ENCODE results near the gene EFHD2. TPM values are rescaled to one million over a fixed set of nuclear protein-coding genes. Genes with fewer than 3 reads are reported as not detected.
A peak's percentile ranks its signal among the peaks of the same experiment; 100 is the strongest.
"Not testable (repeated sequence)": the region's sequence is repeated elsewhere in the genome, so short reads cannot be mapped to it uniquely, and the experiment has no call there.

EFHD2 gene
- polyA plus RNA-seq, 1 donor from 2014 or later, result 81.8 TPM

DNA sequence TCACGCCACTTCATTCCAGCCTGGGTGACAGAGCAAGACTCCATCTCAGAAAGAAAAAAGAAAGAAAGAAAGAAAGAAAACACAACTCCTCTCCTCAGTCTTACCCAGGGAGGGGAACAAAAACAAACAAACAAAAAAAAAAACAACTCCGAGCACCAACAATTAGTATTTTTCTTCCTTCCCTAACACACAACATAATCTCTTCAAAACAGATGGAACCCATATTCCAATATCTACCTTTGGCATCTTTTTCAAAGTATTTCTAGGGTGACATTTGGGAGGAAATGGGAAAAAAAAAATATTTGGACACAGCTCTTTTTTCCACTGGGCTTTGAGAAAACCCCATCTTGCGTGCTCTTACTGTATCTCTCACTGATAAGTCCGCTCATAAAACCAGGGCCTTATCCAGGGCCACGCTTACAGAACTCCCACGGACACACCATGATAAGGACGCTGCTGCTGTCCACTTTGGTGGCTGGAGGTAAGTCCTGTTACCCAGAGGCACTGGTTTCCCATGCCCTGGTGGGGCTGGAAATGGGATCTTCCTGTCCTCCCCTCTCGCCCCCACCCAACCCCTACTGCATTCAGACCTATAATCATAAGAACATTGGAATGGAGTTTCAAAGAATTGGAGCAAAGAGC lies 46.7 kb downstream of the EFHD2 start, which contains the start of gene CELA2A:
CELA2A (plus strand) TSS at position 420 of the 642 bp plus-strand sequence; CDS start at position 442, 22 bp downstream.
- Mint-ChIP-seq H3K36me3 (no peaks in the 10 kb centered on the region), H3K4me1 (no peaks in the 10 kb centered on the region), H3K9me3 (peaks cover 0 to 2% (median 0%) of the 10 kb centered on the region in 3 donors), H3K4me3 (no peak within 1 kb of the TSS), H3K27me3 (peaks cover 6% of the 10 kb centered on the region), H3K27ac (no peak within 1 kb of the TSS)

GRCh38 chr1:15457585-15457984 lies 47.9 kb downstream of the EFHD2 start:
- Mint-ChIP-seq H3K4me3 (no peak overlapping the region), H3K27ac (no peak overlapping the region), H3K36me3 (no peaks in the 10 kb centered on the region), H3K27me3 (peaks cover 6% of the 10 kb centered on the region), H3K4me1 (no peaks in the 10 kb centered on the region), H3K9me3 (no peaks in the 10 kb centered on the region)

GRCh38 chr1:15458388-15458787 lies 48.7 kb downstream of the EFHD2 start:
- not testable (repeated sequence) for H3K4me1 Mint-ChIP-seq, H3K27ac Mint-ChIP-seq, H3K27me3 Mint-ChIP-seq, H3K9me3 Mint-ChIP-seq, H3K4me3 Mint-ChIP-seq, H3K36me3 Mint-ChIP-seq

DNA sequence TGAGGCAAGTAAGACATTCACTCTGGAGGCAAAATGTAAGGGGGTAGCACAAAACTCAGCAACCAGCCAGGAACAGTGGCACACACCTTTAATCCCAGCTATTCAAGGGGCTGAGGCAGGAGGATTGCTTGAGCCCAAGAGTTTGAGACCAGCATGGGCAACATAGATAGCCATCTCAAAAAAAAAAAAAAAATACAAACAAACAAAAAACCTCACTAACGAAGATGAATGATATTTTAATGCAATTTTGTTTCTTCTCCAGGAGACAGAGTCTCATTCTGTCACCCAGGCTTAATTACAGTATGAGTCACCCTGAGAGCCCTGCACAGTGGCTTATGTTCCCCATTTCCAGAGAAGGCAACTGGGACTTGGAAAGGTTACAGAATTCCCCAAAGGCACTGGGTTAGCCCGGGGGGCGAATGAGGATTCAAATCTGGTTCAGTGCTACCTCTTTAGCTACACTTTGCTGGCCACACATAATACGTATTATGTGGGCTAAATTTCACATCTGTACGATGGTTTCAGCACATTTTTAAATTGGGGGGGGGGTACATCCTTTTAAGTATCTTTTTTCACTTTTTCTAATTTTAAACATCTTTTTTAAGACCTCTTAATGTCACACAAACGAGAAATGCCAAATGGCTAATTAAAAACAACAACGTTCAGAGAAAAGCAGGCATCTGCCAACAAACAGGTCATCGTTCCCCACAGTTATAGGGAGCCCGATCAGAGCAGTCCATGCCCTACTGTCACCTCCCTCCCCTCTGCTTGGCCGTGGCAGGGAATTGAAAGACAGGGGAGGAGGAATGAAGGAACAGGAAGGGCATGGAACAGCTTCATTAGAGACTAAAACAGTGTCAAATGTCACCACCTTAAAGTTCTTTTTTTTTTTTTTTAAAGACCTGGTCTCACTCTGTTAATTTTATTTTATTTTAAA lies 50.4 kb downstream of the EFHD2 start:
- Mint-ChIP-seq H3K9me3 (no peaks in the 10 kb centered on the region), H3K4me1 (no peaks in the 10 kb centered on the region), H3K36me3 (no peaks in the 10 kb centered on the region), H3K27ac (no peak overlapping the region), H3K27me3 (peaks cover 12% of the 10 kb centered on the region), H3K4me3 (no peak overlapping the region)

- H3K36me3 Mint-ChIP-seq, result no peaks in the 10 kb centered on the region
- H3K4me3 Mint-ChIP-seq, result no peak overlapping the region
- H3K9me3 Mint-ChIP-seq, result no peaks in the 10 kb centered on the region
- no peak overlapping the region for H3K27ac Mint-ChIP-seq
- H3K27me3 Mint-ChIP-seq, result peaks cover 9% of the 10 kb centered on the region
- H3K4me1 Mint-ChIP-seq, result no peaks in the 10 kb centered on the region
Observed at GRCh38 chr1:15460708-15461095, 51.0 kb downstream of the EFHD2 start.

DNA sequence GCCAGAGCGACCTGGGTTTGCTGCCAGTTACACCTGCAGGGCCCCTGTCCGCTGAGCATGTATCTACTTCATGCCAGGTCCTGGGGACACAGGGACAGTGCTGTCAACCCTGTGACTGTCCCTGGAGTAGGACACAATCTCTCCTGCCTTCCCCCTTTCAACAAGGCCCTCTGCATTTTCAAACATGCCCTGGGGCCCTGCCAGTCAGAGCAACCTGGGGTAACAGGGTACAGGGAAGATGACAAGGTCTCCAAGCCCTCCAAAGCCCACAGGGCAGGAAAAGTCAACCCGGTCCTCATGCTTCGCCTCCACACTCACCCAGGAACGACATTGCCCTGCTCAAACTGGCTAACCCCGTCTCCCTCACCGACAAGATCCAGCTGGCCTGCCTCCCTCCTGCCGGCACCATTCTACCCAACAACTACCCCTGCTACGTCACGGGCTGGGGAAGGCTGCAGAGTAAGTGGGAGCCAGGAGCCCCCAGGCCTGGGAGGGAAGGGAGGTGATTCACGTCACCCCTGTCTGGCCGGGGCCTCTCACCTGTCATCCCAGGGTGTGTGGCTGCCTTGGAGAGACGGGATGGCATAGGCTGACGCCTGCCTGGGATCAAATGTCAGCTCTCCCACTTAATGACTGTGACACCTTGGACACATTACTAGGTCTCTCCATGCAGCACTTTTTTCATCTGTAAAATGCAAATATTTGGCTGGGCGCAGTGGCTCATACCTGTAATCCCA lies 53.5 kb downstream of the EFHD2 start:
- not testable (repeated sequence) for H3K27me3 Mint-ChIP-seq, H3K36me3 Mint-ChIP-seq, H3K9me3 Mint-ChIP-seq, H3K4me1 Mint-ChIP-seq, H3K27ac Mint-ChIP-seq, H3K4me3 Mint-ChIP-seq

- not testable (repeated sequence) for H3K36me3 Mint-ChIP-seq, H3K4me1 Mint-ChIP-seq, H3K9me3 Mint-ChIP-seq, H3K27ac Mint-ChIP-seq, H3K27me3 Mint-ChIP-seq, H3K4me3 Mint-ChIP-seq
Observed at GRCh38 chr1:15463926-15464322, 54.2 kb downstream of the EFHD2 start.

DNA sequence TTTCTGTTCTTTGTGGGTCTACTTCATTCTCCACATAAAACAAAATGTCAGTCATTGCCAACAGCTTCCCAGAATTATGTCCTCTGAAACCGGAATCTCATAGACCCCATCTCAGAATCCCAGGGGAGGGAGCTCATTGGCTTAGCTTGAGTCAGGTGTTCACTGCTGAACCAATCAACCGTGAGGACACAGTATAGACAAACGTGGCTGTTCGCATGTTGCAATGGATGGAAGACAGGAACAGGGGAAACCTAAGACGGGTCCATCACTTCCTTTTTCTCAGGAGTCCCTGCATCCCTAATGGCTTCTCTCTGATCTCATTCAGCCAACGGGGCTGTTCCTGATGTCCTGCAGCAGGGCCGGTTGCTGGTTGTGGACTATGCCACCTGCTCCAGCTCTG lies 56.0 kb downstream of the EFHD2 start:
- Mint-ChIP-seq H3K27ac (no peak overlapping the region), H3K36me3 (no peaks in the 10 kb centered on the region), H3K27me3 (peaks cover 9% of the 10 kb centered on the region), H3K9me3 (peaks cover 0 to 2% (median 0%) of the 10 kb centered on the region in 3 donors), H3K4me3 (no peak overlapping the region), H3K4me1 (no peaks in the 10 kb centered on the region)

GRCh38 chr1:15466955-15467625 lies 57.4 kb downstream of the EFHD2 start:
- not testable (repeated sequence) for H3K36me3 Mint-ChIP-seq, H3K9me3 Mint-ChIP-seq, H3K4me3 Mint-ChIP-seq, H3K27me3 Mint-ChIP-seq, H3K27ac Mint-ChIP-seq, H3K4me1 Mint-ChIP-seq

- Mint-ChIP-seq H3K27me3 (peaks cover 9% of the 10 kb centered on the region), H3K9me3 (peaks cover 0 to 2% (median 0%) of the 10 kb centered on the region in 3 donors), H3K4me3 (no peak overlapping the region), H3K27ac (no peak overlapping the region), H3K4me1 (no peaks in the 10 kb centered on the region), H3K36me3 (no peaks in the 10 kb centered on the region)
Observed at GRCh38 chr1:15468145-15468544, 58.5 kb downstream of the EFHD2 start.

DNA sequence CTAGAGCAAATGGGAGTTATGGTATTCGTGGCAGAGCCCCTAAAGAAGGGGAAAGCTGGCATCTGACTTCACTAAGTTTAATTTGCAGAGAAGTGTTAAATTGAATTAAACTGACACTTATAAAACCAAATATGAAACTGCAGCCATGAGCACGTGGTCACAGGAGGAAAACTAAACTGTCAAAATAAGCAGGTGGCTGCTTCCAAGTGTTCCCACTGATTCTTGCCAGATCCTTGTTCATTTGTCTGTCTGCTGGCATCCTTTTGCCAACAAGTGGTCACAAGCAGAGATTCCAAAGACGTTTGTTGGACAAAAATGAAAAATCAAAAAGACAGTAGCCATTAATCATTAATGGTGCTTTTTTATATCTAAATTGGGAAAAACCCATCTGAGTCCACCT lies 59.7 kb downstream of the EFHD2 start:
- Mint-ChIP-seq H3K9me3 (peaks cover 0 to 2% (median 0%) of the 10 kb centered on the region in 3 donors), H3K27ac (peak overlapping the region in 1 of 3 donors; percentile 64), H3K4me1 (no peaks in the 10 kb centered on the region), H3K27me3 (peaks cover 6% of the 10 kb centered on the region), H3K36me3 (no peaks in the 10 kb centered on the region), H3K4me3 (no peak overlapping the region)

DNA sequence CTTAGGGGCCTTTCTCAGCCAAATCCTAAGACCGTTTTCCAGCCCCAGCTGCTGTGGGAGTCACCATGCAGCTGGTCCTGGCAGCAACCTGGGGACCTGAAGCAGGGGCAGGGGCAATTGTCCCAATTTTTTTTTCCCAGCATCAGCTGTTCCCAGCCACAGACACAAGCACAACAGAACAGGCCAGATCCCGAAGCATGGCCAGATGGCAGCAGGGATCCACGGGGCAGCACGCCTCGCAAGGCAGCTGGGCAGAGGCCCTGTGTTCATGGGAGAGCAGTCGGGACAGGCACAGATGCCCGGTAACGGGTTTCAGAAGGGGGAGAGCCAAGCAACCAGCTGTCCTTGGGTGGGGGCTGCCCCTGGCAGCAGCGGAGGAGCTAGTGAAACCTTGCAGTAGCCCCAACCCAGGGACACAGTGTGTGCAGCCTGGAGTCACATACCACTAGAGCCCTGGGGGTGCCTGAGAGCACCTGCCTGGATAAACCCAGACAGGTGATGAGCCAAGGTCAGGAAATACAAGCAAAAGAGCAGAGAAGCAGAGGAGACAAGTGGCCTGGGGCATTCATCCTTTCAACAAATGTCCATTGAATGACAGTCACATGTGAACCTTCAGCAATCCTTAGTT lies 60.2 kb downstream of the EFHD2 start:
- not testable (repeated sequence) for H3K36me3 Mint-ChIP-seq, H3K27ac Mint-ChIP-seq, H3K4me3 Mint-ChIP-seq, H3K9me3 Mint-ChIP-seq, H3K27me3 Mint-ChIP-seq, H3K4me1 Mint-ChIP-seq

GRCh38 chr1:15471067-15471466 lies 61.4 kb downstream of the EFHD2 start:
- H3K9me3 Mint-ChIP-seq, H3K4me3 Mint-ChIP-seq, H3K36me3 Mint-ChIP-seq, H3K27ac Mint-ChIP-seq, H3K4me1 Mint-ChIP-seq, H3K27me3 Mint-ChIP-seq: not testable (repeated sequence)

DNA sequence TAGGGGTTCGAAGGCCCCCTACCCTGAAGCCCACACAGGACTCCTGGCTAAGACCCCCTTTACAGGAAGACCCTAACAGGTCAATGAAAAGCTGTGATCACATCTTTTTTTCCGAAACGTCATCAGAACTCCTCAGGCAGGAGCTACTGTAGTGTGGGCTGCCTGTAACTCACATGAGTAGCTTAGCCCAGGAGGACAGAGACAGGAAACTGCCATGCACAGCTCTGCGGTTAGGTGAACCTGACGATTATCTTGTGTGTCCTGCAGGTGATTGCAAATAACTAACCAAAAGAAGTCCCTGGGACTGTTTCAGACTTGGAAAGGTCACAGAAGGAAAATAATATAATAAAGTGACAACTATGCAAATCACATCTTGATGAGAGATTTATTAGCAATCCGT lies 62.0 kb downstream of the EFHD2 start:
- H3K27ac Mint-ChIP-seq, H3K4me1 Mint-ChIP-seq, H3K27me3 Mint-ChIP-seq, H3K9me3 Mint-ChIP-seq, H3K36me3 Mint-ChIP-seq, H3K4me3 Mint-ChIP-seq: not testable (repeated sequence)

DNA sequence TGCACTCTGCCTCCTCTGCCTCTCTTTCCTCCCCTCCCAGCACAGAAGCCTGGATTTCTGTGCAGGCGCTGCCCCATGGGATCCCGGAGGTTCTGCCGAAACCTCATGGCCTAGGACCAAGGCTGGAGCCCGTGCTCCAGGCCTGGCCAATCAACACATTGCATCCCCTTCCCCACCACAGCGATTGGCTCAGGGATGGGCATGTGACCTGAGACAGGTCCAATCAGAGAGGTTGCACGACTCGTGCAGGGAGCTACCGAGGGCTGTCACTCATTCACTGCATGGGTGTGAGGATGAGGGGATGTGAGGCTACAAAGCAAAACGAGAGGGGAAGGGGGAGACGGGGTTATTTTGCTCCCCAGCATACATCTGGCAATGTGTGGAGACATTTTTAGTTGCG lies 62.9 kb downstream of the EFHD2 start:
- Mint-ChIP-seq H3K4me1 (no peaks in the 10 kb centered on the region), H3K36me3 (no peaks in the 10 kb centered on the region), H3K27me3 (peaks cover 3% of the 10 kb centered on the region), H3K4me3 (no peak overlapping the region), H3K27ac (no peak overlapping the region), H3K9me3 (no peaks in the 10 kb centered on the region)

Data from IgD-negative memory B cell (primary cell).